ENCODE data around the gene AIFM1.

- TF ChIP-seq CTCF (IDR thresholded peaks at IDR 0.05) (no peak), POLR2A (IDR thresholded peaks at IDR 0.05) (no peak)
Measured at GRCh38 chrX:130155564-130155963, 10.1 kb downstream of the AIFM1 start.

All from uterus (tissue), 2 donors.